Ramos (cell line): Measurements from ENCODE around the gene NDRG2.

Experiments used
- in situ Hi-C: fragments of 300-500 bp; cut with MboI; formaldehyde crosslinking; loops from one replicate; pipeline ENCODE4 v1.14.3; 2022; ENCODE audit warnings: low sequenced_read_pairs; ENCODE audit not compliant: unreplicated experiment

The NDRG2 gene

GRCh38 chr14:21037156-21037555 is 12.3 kb upstream of the NDRG2 start:
- in situ Hi-C loops: no loop called here

GRCh38 chr14:21036751-21037150 is 11.9 kb upstream of the NDRG2 start:
- in situ Hi-C loops: no loop called here

- in situ Hi-C loops: no loop called here
These were observed 9.8 kb upstream of the NDRG2 start, which contains the start of gene RNASE13 for GRCh38 chr14:21034707-21035106. Gene RNASE13 (minus strand): TSS chr14:21034807. CDS start chr14:21034288, 519 bp downstream.

GRCh38 chr14:21033133-21033698 is 8.4 kb upstream of the NDRG2 start:
- in situ Hi-C loops: no loop called here

- in situ Hi-C loops: no loop called here
These were observed 7.7 kb upstream of the NDRG2 start for GRCh38 chr14:21032326-21033132.

- in situ Hi-C loops: no loop called here
These were observed 5.7 kb upstream of the NDRG2 start for GRCh38 chr14:21030531-21030930.

- in situ Hi-C loops: no loop called here
These were observed 5.1 kb upstream of the NDRG2 start, which contains the start of gene TPPP2 for GRCh38 chr14:21029917-21030316. Gene TPPP2 (plus strand): TSS chr14:21030217. CDS start chr14:21030582, 365 bp downstream.

GRCh38 chr14:21026988-21027315 is 2.1 kb upstream of the NDRG2 start:
- in situ Hi-C loops: no loop called here

- in situ Hi-C loops: no loop called here
These were observed 1.6 kb upstream of the NDRG2 start for GRCh38 chr14:21026274-21026987.

- in situ Hi-C loops: no loop called here
These were observed 761 bp upstream of the NDRG2 start for GRCh38 chr14:21025371-21026273.

GRCh38 chr14:21023817-21024584 is 860 bp downstream of the NDRG2 start:
- in situ Hi-C loops: no loop called here

GRCh38 chr14:21023174-21023573 is 1.7 kb downstream of the NDRG2 start:
- in situ Hi-C loops: no loop called here

GRCh38 chr14:21022686-21023085 is 2.2 kb downstream of the NDRG2 start:
- in situ Hi-C loops: no loop called here

- in situ Hi-C loops: no loop called here
These were observed 3.8 kb downstream of the NDRG2 start for GRCh38 chr14:21020977-21021545.

GRCh38 chr14:21019366-21019765 is 5.5 kb downstream of the NDRG2 start:
- in situ Hi-C loops: no loop called here

- in situ Hi-C loops: no loop called here
These were observed 6.1 kb downstream of the NDRG2 start for GRCh38 chr14:21018781-21019180.

- in situ Hi-C loops: no loop called here
These were observed 6.6 kb downstream of the NDRG2 start for GRCh38 chr14:21018286-21018685.

- in situ Hi-C loops: no loop called here
These were observed 7.2 kb downstream of the NDRG2 start for GRCh38 chr14:21017528-21018245.
